Measurements from ENCODE around the gene SSRP1. TPM values are rescaled to one million over a fixed set of nuclear protein-coding genes. Genes with fewer than 3 reads are reported as not detected.
A peak's percentile ranks its signal among the peaks of the same experiment; 100 is the strongest.

The SSRP1 gene
- polyA plus RNA-seq, 1 experiment, result 113 TPM

- TF ChIP-seq CTCF (IDR thresholded peaks at IDR 0.05; ENCODE audit: low read depth, low read length), result no peak
- no peaks in the 10 kb centered on the region for H3K27me3 ChIP-seq (ENCODE audit: control insufficient read depth, insufficient read depth, low read length)
- H3K27ac ChIP-seq (ENCODE audit: low read depth, low read length), result peak overlapping the region; percentile 25
- POLR2A ChIA-PET, result interaction anchor here (0.6 to 1.8 kb wide), 7 partner anchors 9 to 27 kb away, joined by 3 to 10 read pairs (median 5); no protein-coding TSS in a partner anchor
- CTCF ChIA-PET, result interaction anchor here (1.0 to 2.7 kb wide), 2 partner anchors 45 to 51 kb away, joined by 3 to 11 read pairs; no protein-coding TSS in a partner anchor
- H3K9me3 ChIP-seq (ENCODE audit: control insufficient read depth, insufficient read depth, low read length), result peaks cover 2% of the 10 kb centered on the region
- no peak overlapping the region for H3K4me3 ChIP-seq (ENCODE audit: low read depth, low read length)
- no peak for DNase-seq (ENCODE audit: low read depth, low spot score)
Measured at GRCh38 chr11:57294225-57295131, 41.2 kb downstream of the SSRP1 start.

GRCh38 chr11:57290288-57290687, 45.4 kb downstream of the SSRP1 start:
- no peaks in the 10 kb centered on the region for H3K9me3 ChIP-seq (ENCODE audit: control insufficient read depth, insufficient read depth, low read length)
- DNase-seq (ENCODE audit: low read depth, low spot score), result no peak
- no peaks in the 10 kb centered on the region for H3K27me3 ChIP-seq (ENCODE audit: control insufficient read depth, insufficient read depth, low read length)
- ChIA-PET CTCF (interaction anchor here (1.9 kb wide), 1 partner anchor 41 kb away, joined by 10 read pairs; no protein-coding TSS in a partner anchor), POLR2A (interaction anchor here (0.6 kb wide), 1 partner anchor 15 kb away, joined by 4 read pairs; no protein-coding TSS in a partner anchor)
- no peak for TF ChIP-seq CTCF (IDR thresholded peaks at IDR 0.05; ENCODE audit: low read depth, low read length)
- H3K4me3 ChIP-seq (ENCODE audit: low read depth, low read length), result no peak overlapping the region
- no peak overlapping the region for H3K27ac ChIP-seq (ENCODE audit: low read depth, low read length)

GRCh38 chr11:57288771-57289579, 46.7 kb downstream of the SSRP1 start:
- H3K9me3 ChIP-seq (ENCODE audit: control insufficient read depth, insufficient read depth, low read length), result no peaks in the 10 kb centered on the region

GRCh38 chr11:57287884-57288283, 47.8 kb downstream of the SSRP1 start:
- Histone ChIP-seq H3K27me3 (ENCODE audit: control insufficient read depth, insufficient read depth, low read length) (no peaks in the 10 kb centered on the region), H3K4me3 (ENCODE audit: low read depth, low read length) (no peak overlapping the region), H3K9me3 (ENCODE audit: control insufficient read depth, insufficient read depth, low read length) (no peaks in the 10 kb centered on the region), H3K27ac (ENCODE audit: low read depth, low read length) (no peak overlapping the region)
- CTCF ChIA-PET, result interaction anchor here (0.9 kb wide), 1 partner anchor 11 kb away, joined by 3 read pairs; no protein-coding TSS in a partner anchor
- DNase-seq (ENCODE audit: low read depth, low spot score), result no peak
- no peak for TF ChIP-seq CTCF (IDR thresholded peaks at IDR 0.05; ENCODE audit: low read depth, low read length)
- POLR2A ChIA-PET, result no interaction called here

More at GRCh38 chr11:57288771-57289579, 46.7 kb downstream of the SSRP1 start:
- TF ChIP-seq CTCF (IDR thresholded peaks at IDR 0.05; ENCODE audit: low read depth, low read length), result no peak
- DNase-seq (ENCODE audit: low read depth, low spot score), result peak; percentile 72
- Histone ChIP-seq H3K4me3 (ENCODE audit: low read depth, low read length) (no peak overlapping the region), H3K27ac (ENCODE audit: low read depth, low read length) (peak overlapping the region; percentile 69), H3K27me3 (ENCODE audit: control insufficient read depth, insufficient read depth, low read length) (no peaks in the 10 kb centered on the region)
- ChIA-PET CTCF (interaction anchor here (0.9 to 1.9 kb wide), 3 partner anchors 10 to 39 kb away, joined by 3 to 10 read pairs (median 3); no protein-coding TSS in a partner anchor), POLR2A (interaction anchor here (0.9 to 1.0 kb wide), 2 partner anchors 23 to 33 kb away, joined by 3 to 7 read pairs; no protein-coding TSS in a partner anchor)
